Suprapubic skin (tissue), 3 donors: Measurements from ENCODE around the gene ZNF597.

ENCODE experiments used
- POLR2A ChIP-seq, 2 donors: fragments of 450-650 bp; IDR thresholded peaks; one replicate each; pipeline ENCODE4 v1.6.1; 2017; ENCODE audit warnings: antibody characterized with exemption in 2 of 2, mild to moderate bottlenecking in 2 of 2, moderate library complexity in 2 of 2
- TF ChIP-seq, protein P1 (sequence below), 2 donors: fragments of 200-600 bp in 1 of 2; fragments of 450-650 bp in 1 of 2; sonication (generic) in 1 of 2; IDR thresholded peaks; one replicate each; pipeline ENCODE4 v1.5.1; 2016 to 2019; ENCODE audit warnings: antibody characterized with exemption in 2 of 2, mild to moderate bottlenecking in 1 of 2, moderate library complexity in 1 of 2

GRCh38 chr16:3431779-3432219, 11.5 kb downstream of the ZNF597 start:
- TF ChIP-seq, protein P1, sequence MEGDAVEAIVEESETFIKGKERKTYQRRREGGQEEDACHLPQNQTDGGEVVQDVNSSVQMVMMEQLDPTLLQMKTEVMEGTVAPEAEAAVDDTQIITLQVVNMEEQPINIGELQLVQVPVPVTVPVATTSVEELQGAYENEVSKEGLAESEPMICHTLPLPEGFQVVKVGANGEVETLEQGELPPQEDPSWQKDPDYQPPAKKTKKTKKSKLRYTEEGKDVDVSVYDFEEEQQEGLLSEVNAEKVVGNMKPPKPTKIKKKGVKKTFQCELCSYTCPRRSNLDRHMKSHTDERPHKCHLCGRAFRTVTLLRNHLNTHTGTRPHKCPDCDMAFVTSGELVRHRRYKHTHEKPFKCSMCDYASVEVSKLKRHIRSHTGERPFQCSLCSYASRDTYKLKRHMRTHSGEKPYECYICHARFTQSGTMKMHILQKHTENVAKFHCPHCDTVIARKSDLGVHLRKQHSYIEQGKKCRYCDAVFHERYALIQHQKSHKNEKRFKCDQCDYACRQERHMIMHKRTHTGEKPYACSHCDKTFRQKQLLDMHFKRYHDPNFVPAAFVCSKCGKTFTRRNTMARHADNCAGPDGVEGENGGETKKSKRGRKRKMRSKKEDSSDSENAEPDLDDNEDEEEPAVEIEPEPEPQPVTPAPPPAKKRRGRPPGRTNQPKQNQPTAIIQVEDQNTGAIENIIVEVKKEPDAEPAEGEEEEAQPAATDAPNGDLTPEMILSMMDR (IDR thresholded peaks at IDR 0.05) = no peak
- TF ChIP-seq POLR2A (IDR thresholded peaks at IDR 0.05) = no peak
